GM12872 (cell line): ENCODE data around the gene SYNE1.

Source experiments
- CTCF ChIP-seq: IDR thresholded peaks from 3 replicates; pipeline ENCODE4 v1.5.1; 2011; ENCODE audit warnings: low read depth, mild to moderate bottlenecking, low read length, moderate library complexity; ENCODE audit not compliant: insufficient read depth

SYNE1 gene

GRCh38 chr6:152353440-152353839 lies 283.7 kb downstream of the SYNE1 start:
- no peak for TF ChIP-seq CTCF

- no peak for TF ChIP-seq CTCF
These were observed 285.4 kb downstream of the SYNE1 start for GRCh38 chr6:152351742-152352141.

GRCh38 chr6:152351110-152351509 lies 286.1 kb downstream of the SYNE1 start:
- TF ChIP-seq CTCF, result no peak

- TF ChIP-seq CTCF, result no peak
These were observed 289.0 kb downstream of the SYNE1 start for GRCh38 chr6:152348116-152348515.

GRCh38 chr6:152343735-152344360 lies 293.3 kb downstream of the SYNE1 start:
- TF ChIP-seq CTCF, result no peak

GRCh38 chr6:152341596-152341995 lies 295.6 kb downstream of the SYNE1 start:
- TF ChIP-seq CTCF, result no peak

- peak; percentile 97 for TF ChIP-seq CTCF
These were observed 298.6 kb downstream of the SYNE1 start for GRCh38 chr6:152338335-152339125.
